HepG2 (cell line): ENCODE results near the gene STXBP5L.

Experiments used
- CHD2 ChIP-seq: IDR thresholded peaks from 2 replicates; pipeline ENCODE4 v1.6.1; 2011; ENCODE audit warnings: low read depth, low read length, improper control_type of control experiment
- IKZF1 ChIP-seq: fragments of 450-650 bp; IDR thresholded peaks from 2 replicates; pipeline ENCODE4 v1.7.1; 2016
- RFX5 ChIP-seq: IDR thresholded peaks from 2 replicates; pipeline ENCODE4 v1.6.1; 2011; ENCODE audit warnings: low read depth, low read length, improper control_type of control experiment
- SIN3B ChIP-seq: fragments of 150-350 bp; IDR thresholded peaks from 2 replicates; pipeline ENCODE4 v1.6.1; 2014; ENCODE audit warnings: low read length
- ZNF18 ChIP-seq: sonication (generic); formaldehyde crosslinking; IDR thresholded peaks from 2 replicates; pipeline ENCODE4 v1.8.0; 2022; ENCODE audit warnings: mild to moderate bottlenecking, missing genetic modification reagents; ENCODE audit not compliant: insufficient replicate concordance

- TF ChIP-seq CHD2 = no peak
- no peak for TF ChIP-seq RFX5
- no peak for TF ChIP-seq SIN3B
- TF ChIP-seq ZNF18 (CRISPR knock-in tag) = no peak
- no peak for TF ChIP-seq IKZF1
These were observed 75.3 kb downstream of the STXBP5L start for GRCh38 chr3:120983321-120983665.
